Medulla oblongata (tissue), 1 donor: ENCODE data around the gene KRT35.

Source experiments
- DNase-seq: peaks from one replicate; pipeline ENCODE4 v3.0.0-alpha.2; 2015; ENCODE audit errors: extremely low spot score

Gene KRT35

GRCh38 chr17:41489531-41489930 is 8.6 kb upstream of the KRT35 start, which contains the start of gene KRT36:
Gene KRT36 (minus strand): TSS chr17:41489910. CDS start chr17:41489864, 46 bp downstream.
- DNase-seq, result no peak

GRCh38 chr17:41486809-41487530 is 6.0 kb upstream of the KRT35 start:
- DNase-seq, result no peak

GRCh38 chr17:41486316-41486715 is 5.4 kb upstream of the KRT35 start:
- no peak for DNase-seq

- no peak for DNase-seq
Observed at GRCh38 chr17:41484920-41485904, 4.3 kb upstream of the KRT35 start.

GRCh38 chr17:41483991-41484826 is 3.3 kb upstream of the KRT35 start:
- DNase-seq, result no peak

GRCh38 chr17:41483531-41483930 is 2.6 kb upstream of the KRT35 start:
- DNase-seq, result no peak

- DNase-seq, result no peak
Observed at GRCh38 chr17:41480581-41480980, 370 bp downstream of the KRT35 start.

GRCh38 chr17:41480136-41480535 is 815 bp downstream of the KRT35 start:
- DNase-seq, result no peak

GRCh38 chr17:41478237-41478636 is 2.7 kb downstream of the KRT35 start:
- DNase-seq, result no peak

GRCh38 chr17:41476866-41477815 is 3.8 kb downstream of the KRT35 start:
- DNase-seq, result no peak

GRCh38 chr17:41475421-41475820 is 5.5 kb downstream of the KRT35 start:
- DNase-seq, result no peak

- DNase-seq, result no peak
Observed at GRCh38 chr17:41474863-41475262, 6.1 kb downstream of the KRT35 start.

- no peak for DNase-seq
Observed at GRCh38 chr17:41468346-41468745, 12.6 kb downstream of the KRT35 start.

- no peak for DNase-seq
Observed at GRCh38 chr17:41467561-41467960, 13.4 kb downstream of the KRT35 start.

- no peak for DNase-seq
Observed at GRCh38 chr17:41466988-41467387, 14.0 kb downstream of the KRT35 start, which contains the start of gene KRT32. Gene KRT32 (minus strand): TSS chr17:41467386. CDS start chr17:41467325, 61 bp downstream.

- no peak for DNase-seq
Observed at GRCh38 chr17:41464682-41465081, 16.3 kb downstream of the KRT35 start.

GRCh38 chr17:41464173-41464572 is 16.8 kb downstream of the KRT35 start:
- no peak for DNase-seq

- no peak for DNase-seq
Observed at GRCh38 chr17:41463746-41464145, 17.2 kb downstream of the KRT35 start.

GRCh38 chr17:41462705-41463104 is 18.2 kb downstream of the KRT35 start:
- DNase-seq, result no peak

- DNase-seq, result no peak
Observed at GRCh38 chr17:41457676-41458075, 23.3 kb downstream of the KRT35 start.

- DNase-seq, result no peak
Observed at GRCh38 chr17:41456204-41456603, 24.7 kb downstream of the KRT35 start.
